HepG2 (cell line): ENCODE results near the gene PPP2R2D. TPM values are rescaled to one million over a fixed set of nuclear protein-coding genes. Genes with fewer than 3 reads are reported as not detected.

ENCODE experiments used
- ATAC-seq: fragments of 200-7000 bp; cut with Tn5 transposase; 3 replicates; pipeline ENCODE4 v1.9.1; 2020; ENCODE audit warnings: mild to moderate bottlenecking, moderate library complexity
- BruUV-seq: library from RNA; stranded (reverse); fragments of 400-500 nt; replicated peaks from 2 replicates; lab custom pipeline; 2021; lab: Mats Ljungman, UMichigan
- CTCF ChIA-PET: fragments of 300-600 bp; formaldehyde crosslinking; extraction: SDS; loops from one replicate; lab custom pipeline; 2021; ENCODE audit warnings: low total read pairs, inconsistent platforms, low intra/inter-chr PET ratio; lab: Yijun Ruan, JAX
- POLR2A ChIA-PET: fragments of 350-600 bp; sonication (Branson Sonifier 250); formaldehyde crosslinking; loops from one replicate; lab custom pipeline; 2020; ENCODE audit warnings: antibody characterized with exemption, inconsistent platforms; lab: Yijun Ruan, JAX
- DNase-seq: peaks from one replicate; pipeline ENCODE4 v3.0.0-alpha.2; 2015; ENCODE audit warnings: low spot score
- FAIRE-seq: peaks from 3 replicates; lab custom pipeline; 2011; peaks lifted over from hg19 to GRCh38; lab: Jason Lieb, UNC
- H2AFZ ChIP-seq: one replicate; pipeline ENCODE4 v1.6.1; 2011; ENCODE audit warnings: low read length, inconsistent platforms
- H3K27ac ChIP-seq: fragments of 300-600 bp; 3 replicates; pipeline ENCODE4 v1.8.0; 2011; ENCODE audit warnings: mixed run types, mild to moderate bottlenecking, mixed read lengths, low read length, inconsistent platforms; ENCODE audit not compliant: insufficient read depth; ENCODE audit errors: extremely low read length
- H3K27me3 ChIP-seq, 2 experiments: fragments of 200-600 bp in 1 of 2; 2 replicates in 1 of 2; 3 replicates in 1 of 2; pipeline versions ENCODE4 v1.6.0 to v1.8.0; 2011; ENCODE audit warnings: low read length in 2 of 2, mild to moderate bottlenecking in 2 of 2, moderate library complexity in 2 of 2, inconsistent platforms in 1 of 2; ENCODE audit not compliant: insufficient read depth in 2 of 2, control insufficient read depth in 1 of 2
- H3K36me3 ChIP-seq, 2 experiments: fragments of 200-600 bp in 1 of 2; replicated peaks in 1 of 2; 2 replicates in 1 of 2; 3 replicates in 1 of 2; pipeline versions ENCODE4 v1.5.1 to v1.8.0; 2011; ENCODE audit warnings: low read length in 2 of 2, inconsistent platforms in 1 of 2; ENCODE audit not compliant: insufficient read depth in 2 of 2, control insufficient read depth in 1 of 2
- H3K4me1 ChIP-seq: 2 replicates; pipeline ENCODE4 v1.5.1; 2012; ENCODE audit warnings: low read length, inconsistent platforms; ENCODE audit not compliant: insufficient read depth
- H3K4me2 ChIP-seq: 2 replicates; pipeline ENCODE4 v1.6.0; 2011; ENCODE audit warnings: low read depth, low read length, inconsistent platforms
- H3K4me3 ChIP-seq, 3 experiments: fragments of 200-600 bp in 1 of 3; sonication (generic), shearing (Covaris generic) in 1 of 3; replicated peaks in 1 of 3; 2 replicates each; pipeline ENCODE4 v1.5.1; 2011 to 2016; ENCODE audit warnings: low read length in 3 of 3, inconsistent platforms in 2 of 3, low read depth in 2 of 3, mild to moderate bottlenecking in 2 of 3, control low read depth in 1 of 3, mixed read lengths in 1 of 3; ENCODE audit not compliant: insufficient read depth in 1 of 3
- H3K79me2 ChIP-seq: one replicate; pipeline ENCODE4 v1.6.1; 2011; ENCODE audit warnings: low read length, inconsistent platforms; ENCODE audit not compliant: insufficient read depth
- H3K9ac ChIP-seq: 2 replicates; pipeline ENCODE4 v1.6.0; 2011; ENCODE audit warnings: mild to moderate bottlenecking, low read depth, low read length, inconsistent platforms; ENCODE audit not compliant: insufficient read depth
- H3K9me3 ChIP-seq: 2 replicates; pipeline ENCODE4 v1.5.1; 2012; ENCODE audit warnings: mild to moderate bottlenecking, low read length
- H4K20me1 ChIP-seq: 2 replicates; pipeline ENCODE4 v1.6.0; 2011; ENCODE audit warnings: inconsistent platforms, mild to moderate bottlenecking, low read length, moderate library complexity; ENCODE audit not compliant: insufficient read depth
- MAFG ChIP-seq: sonication (generic); formaldehyde crosslinking; IDR thresholded peaks from 2 replicates; pipeline ENCODE4 v1.5.1; 2020; ENCODE audit warnings: mild to moderate bottlenecking, missing genetic modification reagents
- POLR2A ChIP-seq, 2 experiments: IDR thresholded peaks; 2 replicates each; pipeline ENCODE4 v1.6.1; 2011; ENCODE audit warnings: low read depth in 2 of 2, low read length in 2 of 2, mild to moderate bottlenecking in 1 of 2, moderate library complexity in 1 of 2; ENCODE audit not compliant: insufficient read depth in 1 of 2
- POLR2G ChIP-seq: fragments of 200-400 bp; formaldehyde crosslinking; IDR thresholded peaks from 2 replicates; pipeline ENCODE4 v1.6.1; 2018; ENCODE audit warnings: mild to moderate bottlenecking, low read depth, low read length, moderate library complexity
- RBFOX2 ChIP-seq: fragments of 200-400 bp; formaldehyde crosslinking; IDR thresholded peaks from 2 replicates; pipeline ENCODE4 v1.6.1; 2017; ENCODE audit warnings: low read depth, mild to moderate bottlenecking, low read length
- ZBTB10 ChIP-seq: sonication (generic); formaldehyde crosslinking; IDR thresholded peaks from 2 replicates; pipeline ENCODE4 v1.4.0; 2020; ENCODE audit warnings: missing genetic modification reagents, borderline replicate concordance
- WGBS: methylation state at CpG from one replicate; pipeline ENCODE4 v1.1.6; 2017; ENCODE audit warnings: low lambda C conversion rate; 5-methylcytosine and 5-hydroxymethylcytosine counted together
- in situ Hi-C: cut with HindIII; loops from 2 replicates; pipeline ENCODE4 v1.10.0; 2017; ENCODE audit warnings: low pct_unique_long_range_greater_than_20kb; ENCODE audit not compliant: extremely low pct_ligation_motif_present
- intact Hi-C: fragments of 100-400 bp; cut with micrococcal nuclease; formaldehyde crosslinking; loops from one replicate; pipeline ENCODE4 v1.10.0; 2022; ENCODE audit not compliant: unreplicated experiment
- polyA plus RNA-seq, 8 experiments: library from polyadenylated mRNA; depleted of rRNA in 3 of 8; stranded (reverse) in 7 of 8; unstranded in 1 of 8; fragments of >200 nt; fragmentation: Illumina TruSeq in 4 of 8; extraction: Trizol in 4 of 8; gene quantifications; 2 replicates each; pipeline versions ENCODE4 v1.2.1 to v1.2.3, GENCODE V29; 2011 to 2016; ENCODE audit warnings: low read depth in 4 of 8, missing spikeins in 1 of 8, mixed read lengths in 1 of 8; ENCODE audit not compliant: insufficient read depth in 1 of 8
- total RNA-seq, 5 experiments: library from RNA; depleted of rRNA; stranded (reverse); fragments of >200 nt; fragmentation: Illumina TruSeq; extraction: Trizol; gene quantifications; 2 replicates each; pipeline ENCODE4 v1.2.3, GENCODE V29; 2016; ENCODE audit warnings: low read depth in 1 of 5

Gene PPP2R2D
- total and polyA plus RNA-seq, 2 of the 13 experiments (the other 11 are each of a cell fraction or from before 2014, with no cell fraction given) = 32.7 to 33.2 TPM

GRCh38 chr10:131971591-131971990 is 70.8 kb downstream of the PPP2R2D start:
- H3K9me3 ChIP-seq = no peaks in the 10 kb centered on the region
- no peak overlapping the region for H3K9ac ChIP-seq
- peaks cover 57% of the 10 kb centered on the region for H3K79me2 ChIP-seq
- peaks cover 33% of the 10 kb centered on the region for H3K4me1 ChIP-seq
- 95% methylated on average over 7 of the region's 7 CpGs for WGBS
- peaks cover 33 to 82% of the 10 kb centered on the region in 2 experiments for H3K36me3 ChIP-seq
- H3K4me2 ChIP-seq = no peak overlapping the region
- 0 out of 4 replicates have a peak, but pooled peaks of 1 of the 2 experiments have one; percentile 46 for TF ChIP-seq POLR2A (IDR thresholded peaks at IDR 0.05; ENCODE audit: insufficient read depth in 1 of 2, low read depth in 2 of 2, low read length in 2 of 2)
- 0 out of 2 replicates have a peak, but pooled peaks have one; percentile 8 for TF ChIP-seq POLR2G
- no peak for TF ChIP-seq ZBTB10 (CRISPR knock-in tag)
- TF ChIP-seq MAFG (CRISPR knock-in tag) = no peak
- TF ChIP-seq RBFOX2 = peak; percentile 39; the same call in 1 of the 2 replicates
- TF ChIP-seq, all 625 proteins: peak for 3
- H2AFZ ChIP-seq = no peak overlapping the region
- FAIRE-seq (no peak), DNase-seq (no peak), ATAC-seq (no peak)
- intact Hi-C loops = no loop called here
- ChIA-PET CTCF (no interaction called here), POLR2A (interaction anchor here (1.0 kb wide), 1 partner anchor 9 kb away, joined by 5 read pairs; the partner anchor contains the start of gene BNIP3)
- no TSS peak for BruUV-seq
- no peaks in the 10 kb centered on the region for H3K27me3 ChIP-seq
- no peak overlapping the region for H3K27ac ChIP-seq
- no peak overlapping the region for H3K4me3 ChIP-seq
- H4K20me1 ChIP-seq = peaks cover 78% of the 10 kb centered on the region
- in situ Hi-C loops = no loop called here
